CD4-positive, alpha-beta T cell treated with Interleukin-21 for 1 hour (primary cell): ENCODE measurements around the gene MICAL3.
"Not testable (repeated sequence)": the region's sequence is repeated elsewhere in the genome, so short reads cannot be mapped to it uniquely, and the experiment has no call there.

ENCODE experiments used
- DNase-seq: peaks from one replicate; pipeline ENCODE4 v3.0.0-alpha.2; 2020

The MICAL3 gene

DNA sequence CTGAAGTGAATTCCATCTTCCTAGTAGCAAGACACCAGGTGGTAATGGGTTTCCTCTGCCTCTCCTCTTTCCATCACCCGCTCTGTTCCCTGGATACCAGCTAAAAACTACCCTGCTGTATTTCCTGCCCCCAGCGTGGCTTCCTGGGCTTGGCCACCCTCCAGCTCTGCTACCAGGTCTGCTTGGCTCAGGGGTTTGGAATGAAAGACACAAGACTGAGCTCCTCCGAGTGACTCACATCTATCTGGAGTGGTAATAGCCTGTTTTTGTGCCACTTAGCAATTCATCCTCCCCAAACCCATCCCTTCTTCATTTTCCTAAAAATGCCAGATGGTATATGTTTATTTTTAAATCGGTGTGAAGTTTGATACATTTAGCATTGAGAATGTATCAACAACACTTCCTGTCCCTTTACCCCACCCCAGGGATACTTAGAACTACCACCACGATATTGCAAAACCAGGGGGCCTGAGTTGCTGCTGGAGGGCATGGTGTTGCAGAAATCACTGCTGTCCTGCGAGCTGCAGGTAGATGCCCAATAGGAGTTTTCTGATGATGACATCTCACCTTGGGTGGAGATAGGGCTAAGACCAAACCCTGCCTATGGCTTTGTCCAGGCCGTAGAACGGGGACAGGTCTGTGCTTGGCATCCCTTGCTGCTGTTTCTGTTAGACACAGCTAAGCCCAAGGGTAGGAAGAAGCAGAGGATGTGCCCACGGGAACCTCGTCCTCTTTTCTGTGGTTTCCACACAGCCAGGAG, 7.5 kb upstream of the MICAL3 start:
- DNase-seq = no peak

GRCh38 chr22:18029686-18030267, 5.4 kb upstream of the MICAL3 start:
- no peak for DNase-seq

- DNase-seq = no peak
These were observed 4.6 kb upstream of the MICAL3 start for GRCh38 chr22:18028817-18029527.

DNA sequence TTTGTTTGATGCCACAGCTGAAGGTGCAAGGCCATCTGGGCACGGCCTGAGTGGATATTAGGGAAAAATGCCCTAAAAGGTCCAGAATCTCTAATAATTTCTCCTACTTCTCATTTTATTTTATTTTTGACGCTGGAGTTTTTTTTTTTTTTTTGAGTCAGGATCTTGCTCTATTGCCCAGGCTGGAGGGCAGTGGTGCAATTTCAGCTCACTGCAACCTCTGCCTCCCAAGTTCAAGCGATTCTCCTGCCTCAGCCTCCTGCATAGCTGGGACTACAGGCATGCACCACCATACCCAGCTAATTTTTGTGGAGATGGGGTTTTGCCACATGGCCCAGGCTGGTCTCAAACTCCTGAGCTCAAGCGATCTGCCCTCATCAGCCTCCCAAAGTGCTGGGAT, 1.5 kb upstream of the MICAL3 start:
- DNase-seq = not testable (repeated sequence)

GRCh38 chr22:18024956-18025720, 777 bp upstream of the MICAL3 start:
- no peak for DNase-seq

GRCh38 chr22:18023509-18024275, 669 bp downstream of the MICAL3 start:
- DNase-seq = peak; percentile 5

- DNase-seq = no peak
These were observed 1.5 kb downstream of the MICAL3 start for GRCh38 chr22:18022876-18023275.

- no peak for DNase-seq
These were observed 2.9 kb downstream of the MICAL3 start for GRCh38 chr22:18021431-18021830.

- not testable (repeated sequence) for DNase-seq
These were observed 3.6 kb downstream of the MICAL3 start for GRCh38 chr22:18020743-18021142.

DNA sequence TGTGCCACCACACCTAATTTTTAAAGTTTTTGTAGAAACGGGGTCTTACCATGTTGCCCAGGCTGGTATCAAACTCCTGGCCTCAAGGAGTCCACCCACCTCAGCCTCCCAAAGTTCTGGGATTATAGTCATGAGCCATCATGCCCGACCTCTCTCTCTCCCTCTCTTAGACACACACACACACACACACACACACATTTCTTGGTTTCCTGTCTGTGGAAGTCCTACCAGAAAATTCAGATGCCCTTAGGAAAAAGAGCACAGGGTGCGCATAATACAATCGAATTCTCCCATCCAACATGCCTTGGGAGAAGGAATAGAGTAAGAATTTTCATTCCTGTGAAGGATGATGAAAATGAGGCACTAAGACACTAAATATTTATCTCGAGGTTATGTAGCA, 10.4 kb downstream of the MICAL3 start:
- DNase-seq = no peak

DNA sequence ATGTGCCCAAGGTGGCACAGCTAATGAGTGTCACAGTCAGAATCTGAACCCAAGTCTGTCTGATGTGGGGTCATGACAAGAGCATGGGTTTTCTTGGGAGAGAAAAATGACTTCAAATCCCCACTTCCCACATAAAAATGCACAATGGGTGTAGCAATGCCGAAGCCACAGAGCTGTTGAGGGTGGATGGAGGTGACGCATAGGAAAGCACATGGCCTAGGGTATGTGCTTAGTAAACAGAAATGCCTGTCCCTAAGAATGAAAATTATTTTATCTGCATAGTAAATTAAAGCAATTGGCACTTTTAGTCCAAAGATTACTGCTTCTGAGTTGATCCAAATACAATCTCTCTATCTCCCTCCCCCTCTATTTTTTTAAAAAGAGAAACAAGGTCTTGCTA, 10.9 kb downstream of the MICAL3 start:
- no peak for DNase-seq

DNA sequence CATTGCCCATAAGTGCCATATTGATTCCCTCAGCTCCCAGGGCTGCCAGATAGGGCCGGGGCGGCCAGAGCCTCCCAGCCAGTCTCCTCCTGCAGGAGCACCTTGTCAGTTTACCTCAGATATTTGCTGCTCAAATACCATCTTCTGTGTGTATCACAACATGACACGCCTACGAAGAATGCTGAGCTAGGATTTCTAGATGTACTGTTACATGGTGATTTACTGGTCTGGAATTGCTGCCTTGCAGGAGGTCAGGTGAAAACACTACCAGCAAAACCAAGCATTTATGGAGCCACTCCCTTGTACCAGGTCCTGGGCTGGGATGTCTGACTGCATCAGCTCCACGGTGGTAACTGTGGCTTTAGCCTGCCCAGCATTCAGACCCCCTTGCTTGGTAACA, 11.8 kb downstream of the MICAL3 start:
- no peak for DNase-seq

DNA sequence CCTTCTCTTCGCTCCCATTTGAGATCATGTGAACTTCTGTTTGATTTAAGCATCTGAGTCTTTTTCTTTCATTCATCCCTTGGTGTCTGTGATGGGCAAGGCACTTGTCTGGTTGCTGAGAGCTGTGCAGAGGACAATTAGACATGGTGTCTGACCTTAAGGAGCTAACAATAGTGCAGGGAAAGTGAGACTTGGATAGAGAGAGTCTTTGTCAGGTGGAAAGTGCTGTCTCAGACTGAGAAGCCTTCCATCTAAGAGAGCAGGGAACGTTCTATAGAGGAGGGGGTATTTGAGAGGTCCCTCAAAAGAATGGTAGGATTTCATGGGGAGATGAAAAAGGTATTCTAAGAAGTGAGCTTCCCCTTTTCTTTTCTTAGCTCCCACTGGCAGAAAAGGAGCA, 14.1 kb downstream of the MICAL3 start:
- no peak for DNase-seq

- no peak for DNase-seq
These were observed 16.2 kb downstream of the MICAL3 start for GRCh38 chr22:18008136-18008535.

- no peak for DNase-seq
These were observed 19.0 kb downstream of the MICAL3 start for GRCh38 chr22:18005201-18005926.

DNA sequence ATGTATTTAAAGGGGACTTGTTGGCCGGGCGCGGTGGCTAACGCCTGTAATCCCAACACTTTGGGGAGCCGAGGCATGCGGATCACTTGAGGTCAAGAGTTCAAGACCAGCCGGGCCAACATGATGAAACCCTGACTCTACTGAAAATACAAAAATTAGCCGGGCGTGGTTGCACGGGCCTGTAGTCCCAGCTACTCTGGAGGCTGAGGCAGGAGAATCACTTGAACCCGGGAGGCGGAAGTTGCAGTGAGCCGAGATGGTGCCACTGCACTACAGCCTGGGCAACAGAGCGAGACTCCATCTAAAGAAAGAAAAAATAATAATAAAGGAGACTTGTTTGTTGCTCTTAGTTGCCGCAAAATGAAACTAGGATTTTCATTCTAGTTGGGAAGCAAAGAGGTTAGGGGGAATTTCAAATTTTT, 22.5 kb downstream of the MICAL3 start:
- not testable (repeated sequence) for DNase-seq

- DNase-seq = peak; percentile 84
These were observed 23.1 kb downstream of the MICAL3 start for GRCh38 chr22:18001040-18001893.

DNA sequence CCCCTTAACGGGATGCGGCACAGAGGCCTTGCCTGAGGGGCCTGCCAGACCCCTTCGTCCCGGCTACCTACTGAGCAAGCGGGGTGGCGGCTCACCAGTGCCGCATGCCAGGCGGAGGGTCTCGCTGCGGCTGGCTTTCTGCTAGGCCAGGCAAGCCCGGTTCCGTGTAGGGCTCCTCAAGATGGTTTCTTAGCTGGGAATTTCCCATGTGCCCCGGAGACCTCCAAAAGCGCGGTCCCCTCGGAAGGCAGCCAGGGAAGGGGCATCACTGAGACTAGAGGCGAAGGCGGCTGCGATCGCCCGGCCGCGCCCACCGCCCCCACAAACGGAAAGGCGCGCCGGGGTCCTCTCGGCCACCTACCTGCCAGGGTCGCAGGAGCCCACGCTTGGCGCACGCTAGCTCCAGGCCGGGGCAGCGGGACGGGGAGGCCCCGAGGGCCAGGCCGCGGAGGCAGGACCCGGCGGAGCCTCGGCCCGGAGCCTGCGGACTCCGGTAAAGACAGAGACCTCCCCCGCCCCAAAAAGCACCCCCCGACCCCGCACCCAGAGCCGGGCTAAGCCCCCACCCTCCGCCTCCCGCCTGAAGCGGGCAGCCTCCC, 23.8 kb downstream of the MICAL3 start:
- DNase-seq = peak; percentile 62

DNA sequence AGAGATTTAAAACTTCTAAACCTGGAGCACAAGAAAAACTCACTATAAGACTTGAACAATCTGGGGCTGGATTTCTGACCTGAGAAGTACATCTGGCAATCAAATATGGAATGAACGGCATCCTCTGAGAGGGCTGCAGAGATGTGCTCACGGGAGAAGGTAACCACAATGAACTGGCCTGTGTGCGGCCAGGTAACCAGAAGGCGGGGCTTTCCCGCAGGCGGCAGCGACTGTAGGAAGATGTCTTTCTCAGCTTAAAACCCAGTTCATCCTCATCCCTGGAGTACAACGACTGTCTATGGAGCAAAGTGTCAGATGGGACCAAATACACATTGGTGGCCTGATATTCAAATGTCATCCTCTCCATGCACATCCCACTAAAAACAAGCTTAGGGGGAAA, 24.5 kb downstream of the MICAL3 start:
- peak; percentile 18 for DNase-seq

DNA sequence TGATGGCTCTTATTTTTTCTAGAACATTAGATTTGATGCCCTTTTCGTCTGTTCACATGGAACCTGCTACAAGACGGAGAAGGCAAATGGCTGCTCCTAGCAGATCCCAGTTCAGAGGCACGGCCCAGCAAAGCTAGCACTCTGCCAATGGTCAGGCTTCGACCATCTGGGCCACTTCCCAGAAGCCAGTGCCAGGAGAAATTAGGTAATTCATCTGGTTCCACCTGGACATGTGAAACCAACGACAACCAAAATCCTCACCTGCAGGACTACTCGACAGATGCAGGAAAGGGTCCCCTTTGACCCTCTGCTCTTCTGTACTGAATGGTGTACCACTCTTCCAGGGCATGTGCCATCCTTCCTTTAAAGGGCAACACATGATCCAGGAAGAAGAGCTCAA, 25.4 kb downstream of the MICAL3 start:
- no peak for DNase-seq
